Fibroblast of peridontal ligament (primary cell): Measurements from ENCODE around the gene MVB12A.

ENCODE experiments used
- DNase-seq: peaks from one replicate; pipeline ENCODE4 v3.0.0-alpha.2; 2010; ENCODE audit errors: extremely low read depth

MVB12A gene

DNA sequence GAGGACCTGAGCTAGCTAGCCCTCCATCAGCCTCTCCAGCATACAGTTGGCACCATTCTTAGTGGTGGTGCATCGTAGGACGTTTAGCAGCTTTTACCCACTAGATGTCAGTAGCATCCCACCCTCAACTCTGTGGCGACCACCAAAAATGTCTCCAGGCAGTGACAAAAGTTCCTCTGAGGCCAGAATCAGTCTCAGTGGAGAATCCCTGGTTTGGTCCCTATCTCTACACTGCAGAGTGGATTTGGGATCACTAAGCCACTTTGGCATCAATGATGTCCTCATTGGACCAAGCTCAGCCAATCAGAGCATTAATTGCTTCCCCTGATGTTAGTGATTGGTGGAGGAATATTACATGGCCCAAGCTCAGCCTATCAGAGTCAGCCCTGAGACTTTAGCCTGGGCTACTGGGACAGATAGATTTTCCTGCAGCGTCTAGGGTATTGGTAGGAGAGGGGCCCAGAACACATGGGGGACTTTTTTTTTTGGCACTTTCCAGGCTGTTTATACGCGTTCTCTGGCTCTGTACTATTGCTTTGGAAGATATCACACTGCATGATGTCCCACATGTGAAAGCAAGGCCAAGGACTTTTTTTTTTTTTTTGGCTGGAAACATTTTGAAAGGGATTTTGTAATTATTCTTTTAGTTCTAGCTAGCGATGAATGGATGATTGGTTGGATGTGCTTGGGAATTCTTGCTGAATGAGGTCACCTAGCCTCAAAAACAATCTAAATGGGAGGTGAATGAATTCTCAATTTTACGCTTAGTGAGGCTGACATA lies 21.6 kb downstream of the MVB12A start:
- DNase-seq: peak; percentile 20

GRCh38 chr19:17445526-17446165 lies 25.8 kb downstream of the MVB12A start:
- no peak for DNase-seq

- no peak for DNase-seq
Measured at GRCh38 chr19:17447704-17448130, 27.9 kb downstream of the MVB12A start.

DNA sequence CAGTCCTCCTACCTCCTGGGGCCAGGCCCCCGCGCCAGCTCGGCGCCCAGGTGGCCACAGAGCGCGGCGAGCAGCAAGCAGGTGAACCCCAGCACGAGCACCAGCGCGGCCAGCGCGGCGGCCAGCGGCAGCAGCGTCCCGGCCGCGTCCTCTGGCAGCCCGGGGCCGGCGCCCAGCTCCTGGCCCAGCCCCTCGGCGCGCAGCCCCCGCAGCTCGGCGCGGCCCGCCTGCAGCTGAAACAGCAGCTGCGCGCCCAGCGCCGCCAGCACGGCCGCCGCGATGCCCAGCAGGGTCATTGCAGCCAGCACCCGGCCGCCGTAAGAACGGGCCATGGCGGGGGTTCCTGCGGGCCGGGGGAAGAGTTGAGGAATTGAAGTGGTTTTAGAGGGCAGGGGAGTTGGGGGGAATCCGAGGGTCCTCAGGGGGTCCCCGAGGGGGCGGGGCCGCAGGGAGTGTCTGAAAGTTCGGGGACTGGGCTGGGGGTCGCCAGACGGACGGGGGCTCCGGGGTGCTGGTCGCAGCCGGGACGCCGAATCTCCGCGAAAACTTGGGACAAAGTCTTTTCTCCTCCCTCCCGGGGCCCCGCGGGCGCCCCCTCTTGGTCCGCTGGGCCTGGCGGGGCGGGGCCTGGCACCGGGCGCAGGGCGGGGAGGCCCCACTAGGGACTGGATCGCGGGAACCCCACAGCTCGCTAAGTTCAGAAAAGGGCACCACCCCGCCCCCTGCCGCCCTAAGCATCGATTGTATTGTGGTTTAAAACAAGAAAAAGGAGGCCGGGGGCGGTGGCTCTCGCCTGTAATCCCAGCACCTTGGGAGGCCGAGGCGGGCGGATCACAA lies 28.5 kb downstream of the MVB12A start, which contains the start of gene TMEM221:
TMEM221 (minus strand) TSS at position 538 of the 837 bp plus-strand sequence; CDS start at position 332, 206 bp downstream.
- no peak for DNase-seq

DNA sequence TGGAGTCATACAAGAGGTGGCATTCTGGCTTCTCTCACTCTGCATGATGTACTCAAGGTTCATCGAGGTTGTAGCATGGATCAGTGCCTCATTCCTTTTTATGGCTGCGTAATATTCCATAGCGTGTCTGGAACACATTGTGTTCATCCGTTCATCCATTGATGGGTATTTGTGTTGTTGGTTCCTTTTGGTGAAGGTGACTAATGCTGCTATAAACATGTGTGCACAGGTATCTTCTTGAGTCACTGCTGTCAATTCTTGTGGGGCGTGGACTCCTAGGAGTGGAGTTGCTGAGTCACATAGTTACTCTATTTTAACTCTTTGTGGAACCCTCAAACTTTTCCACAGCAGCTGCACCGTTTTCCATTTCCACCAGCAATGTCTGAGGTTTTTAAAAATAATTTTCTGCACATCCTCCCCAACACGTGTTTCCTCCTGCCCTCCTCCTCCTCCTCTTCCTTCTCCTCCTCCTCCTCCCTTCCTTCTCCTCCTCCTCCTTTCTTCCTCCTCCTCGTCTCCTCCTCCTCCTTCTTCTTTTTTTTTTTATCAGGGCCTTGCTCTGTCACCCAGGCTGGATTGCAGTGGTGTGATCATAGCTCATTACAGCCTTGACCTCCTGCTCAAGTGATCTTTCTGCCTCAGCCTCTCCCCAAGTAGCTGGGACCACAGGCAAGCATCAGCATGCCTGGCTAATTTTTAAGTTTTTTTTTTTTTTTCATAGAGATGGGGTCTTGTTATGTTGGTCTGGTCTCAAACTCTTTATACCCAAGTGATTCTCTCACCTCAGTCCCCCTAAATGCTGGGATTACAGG lies 30.6 kb downstream of the MVB12A start:
- no peak for DNase-seq

- DNase-seq: no peak
Measured at GRCh38 chr19:17451820-17452219, 32.0 kb downstream of the MVB12A start.

DNA sequence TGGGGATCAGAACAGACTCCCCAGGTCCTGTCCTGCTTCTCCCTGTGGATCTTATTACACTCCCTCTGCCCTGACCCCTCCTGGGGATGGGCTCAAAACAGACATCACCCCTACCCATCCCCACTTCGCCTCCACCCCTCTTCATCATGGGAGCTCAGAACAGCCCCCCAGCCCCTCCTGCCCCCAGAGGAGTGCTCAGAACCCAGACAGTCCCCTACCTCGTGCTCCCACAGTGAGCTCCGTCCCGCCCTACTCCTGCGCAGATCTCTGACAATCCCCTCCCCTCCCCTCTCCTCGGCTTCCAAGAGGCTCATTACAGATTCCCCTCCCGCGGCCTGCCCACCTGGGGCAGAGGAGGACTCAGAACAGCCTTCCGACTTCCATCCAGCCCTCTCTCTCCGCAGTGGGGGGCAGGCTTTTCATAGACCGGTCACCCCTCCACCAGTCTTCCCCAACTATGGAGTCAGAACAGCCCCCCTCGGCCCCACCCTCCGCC lies 34.8 kb downstream of the MVB12A start:
- DNase-seq: no peak

DNA sequence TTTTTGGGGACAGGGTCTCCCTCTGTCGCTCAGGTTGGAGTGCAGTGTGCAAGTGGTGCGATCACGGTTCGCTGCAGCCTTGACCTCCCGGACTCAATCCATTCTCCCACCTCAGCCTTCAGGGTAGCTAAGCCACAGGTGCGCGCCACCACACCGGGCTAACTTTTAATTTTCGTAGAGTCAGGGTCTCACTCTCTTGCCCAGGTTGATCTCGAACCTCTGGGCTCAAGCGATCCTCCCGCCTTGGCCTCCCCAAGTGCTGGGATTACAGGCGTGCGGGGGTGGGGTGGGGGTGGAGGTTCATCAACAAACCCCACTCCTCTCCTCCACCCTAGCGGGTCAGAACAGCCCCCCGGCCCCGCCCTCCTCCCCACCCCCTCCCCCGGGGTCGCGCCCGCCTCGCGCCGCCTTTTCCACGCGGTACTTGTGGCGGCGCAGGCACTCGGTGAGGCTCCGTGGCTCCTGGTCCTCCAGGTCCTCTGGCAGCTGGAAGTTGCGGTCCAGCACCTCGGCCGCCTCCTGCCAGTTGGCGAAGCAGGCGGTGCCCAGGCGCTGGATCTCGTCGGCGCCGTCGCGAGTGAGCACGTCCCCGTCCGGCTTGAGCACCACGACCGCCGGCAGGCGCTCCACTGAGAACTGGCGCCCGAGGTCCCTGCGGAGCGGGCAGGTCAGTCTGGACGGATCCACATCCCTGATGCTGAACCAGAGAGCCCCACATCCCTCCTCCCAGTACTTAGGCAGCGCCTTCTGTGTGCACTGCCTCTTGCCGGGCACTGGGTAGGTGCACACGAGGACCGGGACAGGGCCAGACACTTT lies 35.7 kb downstream of the MVB12A start:
- no peak for DNase-seq

- no peak for DNase-seq
Measured at GRCh38 chr19:17456127-17456526, 36.3 kb downstream of the MVB12A start.

DNA sequence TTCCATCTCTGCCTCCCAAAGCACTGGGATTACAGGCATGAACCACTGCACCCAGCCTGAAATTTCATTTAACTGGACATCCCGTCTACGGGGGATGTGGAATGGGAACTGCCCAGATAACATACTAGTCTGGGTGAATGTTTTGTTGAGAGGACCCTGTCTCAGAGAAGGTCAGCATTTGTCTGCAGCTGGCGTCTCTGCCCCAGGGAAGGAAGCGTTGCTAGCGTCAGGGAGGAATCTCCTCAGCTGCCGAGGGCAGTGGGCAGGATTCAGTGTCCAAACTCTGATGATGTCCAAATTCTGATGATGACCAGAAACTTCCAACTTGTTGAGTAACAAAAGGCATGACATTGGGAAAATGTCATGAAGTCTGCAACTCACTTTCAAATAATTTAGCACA lies 37.8 kb downstream of the MVB12A start:
- no peak for DNase-seq

DNA sequence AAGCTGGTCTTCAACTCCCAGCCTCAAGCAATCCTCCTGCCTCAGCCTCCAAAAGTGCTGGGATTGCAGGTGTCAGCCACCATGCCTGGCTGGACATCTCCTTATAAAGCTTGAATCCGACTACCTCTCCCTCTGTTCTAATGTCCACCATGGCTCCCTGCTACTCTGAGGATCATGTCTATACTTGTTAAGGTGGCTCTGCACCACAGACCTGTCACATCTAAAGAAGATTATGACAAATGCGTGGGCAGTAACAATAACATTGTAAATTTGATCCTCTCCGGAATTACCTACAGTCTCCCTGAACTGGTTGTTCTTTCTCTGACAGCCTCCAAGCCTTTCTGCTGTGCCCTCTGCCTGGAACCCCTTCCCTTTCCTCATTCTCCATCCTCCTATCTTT lies 39.1 kb downstream of the MVB12A start:
- no peak for DNase-seq

GRCh38 chr19:17460372-17461230 lies 40.8 kb downstream of the MVB12A start, which contains the start of gene NXNL1:
TSS of gene NXNL1 (minus strand) at chr19:17460926. CDS start at chr19:17460869, 57 bp downstream.
- DNase-seq: no peak

GRCh38 chr19:17466487-17466850 lies 46.6 kb downstream of the MVB12A start:
- no peak for DNase-seq

GRCh38 chr19:17467471-17468301 lies 47.8 kb downstream of the MVB12A start:
- DNase-seq: no peak

DNA sequence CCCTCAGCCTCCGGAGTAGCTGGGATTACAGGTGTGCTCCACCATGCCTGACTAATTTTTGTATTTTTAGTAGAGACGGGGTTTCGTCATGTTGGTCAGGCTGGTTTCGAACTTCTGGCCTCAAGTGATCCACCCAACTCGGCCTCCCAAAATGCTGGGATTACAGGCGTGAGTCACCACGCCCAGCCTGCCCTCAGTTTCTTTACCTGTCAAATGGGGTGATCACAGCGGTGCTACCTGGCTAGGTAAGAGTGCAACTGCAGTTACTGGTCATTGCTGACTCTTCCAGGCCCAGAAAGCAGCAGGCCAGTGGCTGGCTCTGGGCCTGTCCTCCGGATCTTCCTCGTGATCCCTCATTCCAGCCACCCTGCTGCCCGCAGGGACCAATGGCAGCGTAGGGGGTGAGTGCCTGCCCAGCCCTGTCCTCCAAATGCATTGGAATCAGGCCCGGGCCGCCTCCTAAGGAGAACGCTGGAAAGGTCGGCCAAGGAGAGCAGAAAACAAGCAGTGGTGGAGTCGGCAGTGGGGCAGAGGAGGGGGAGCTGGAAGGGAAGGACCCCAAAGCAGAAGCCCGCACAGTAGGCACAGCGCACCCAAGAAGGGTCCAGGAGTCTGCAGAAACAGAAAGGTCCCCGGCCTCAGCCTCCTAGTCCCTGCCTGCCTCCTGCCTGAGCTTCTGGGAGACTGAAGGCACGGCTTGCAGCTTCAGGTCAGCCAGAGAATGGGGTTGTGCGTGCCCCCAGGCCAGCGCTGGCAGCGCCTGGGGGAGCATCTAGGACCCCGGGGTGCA lies 48.6 kb downstream of the MVB12A start:
- DNase-seq: no peak

DNA sequence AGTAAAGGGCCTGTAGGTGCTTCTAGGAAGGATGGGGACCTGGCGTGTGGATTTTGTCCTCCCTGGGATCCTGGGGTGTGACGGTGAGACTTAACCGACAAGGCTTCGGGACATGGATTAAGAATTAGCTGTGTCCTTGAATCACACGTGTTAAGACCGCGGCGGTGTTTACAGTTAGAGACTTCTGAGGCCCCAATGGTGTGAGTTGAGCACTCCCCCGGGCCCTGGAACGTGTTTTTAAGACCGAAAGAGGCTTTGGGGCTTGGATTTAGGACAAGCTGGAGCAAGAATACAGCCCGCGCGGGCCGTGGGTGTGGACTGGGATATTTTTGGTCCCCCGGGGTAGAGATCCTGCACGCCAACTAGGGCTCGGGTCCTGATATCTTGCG lies 49.2 kb downstream of the MVB12A start:
- DNase-seq: no peak

DNA sequence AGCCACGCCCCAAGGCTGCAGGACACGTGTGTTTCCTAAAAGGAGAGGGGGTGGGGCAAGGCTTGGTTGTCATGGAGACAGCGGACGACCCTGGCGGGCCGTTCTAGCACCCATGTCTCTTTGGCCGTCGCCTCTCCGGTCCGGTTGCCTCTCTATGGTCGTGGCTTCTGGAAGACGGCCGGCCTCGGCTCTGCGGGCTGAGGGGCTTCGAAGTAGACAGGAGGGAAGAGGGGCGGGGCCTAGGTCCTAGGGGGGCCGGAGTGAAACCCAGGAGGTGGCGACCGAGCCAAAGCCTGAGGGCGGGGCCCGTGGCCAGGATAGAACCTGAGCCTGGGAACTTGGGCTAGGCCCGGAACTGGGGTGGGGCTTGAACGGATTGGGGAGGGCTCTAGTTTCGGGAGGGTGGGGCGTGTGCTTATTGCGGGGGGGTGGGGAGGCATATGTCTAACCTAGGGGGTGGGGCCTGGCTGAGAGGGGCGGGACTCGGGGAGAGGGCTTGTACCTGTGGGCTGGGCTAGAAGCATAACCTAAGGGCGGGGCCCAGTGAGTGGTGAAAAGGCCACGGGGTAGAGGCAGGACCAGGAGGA lies 49.7 kb downstream of the MVB12A start:
- DNase-seq: peak; percentile 95
